Pons (tissue), 1 donor: ENCODE data around the gene CACNA2D3.

ENCODE experiments used
- DNase-seq: peaks from one replicate; pipeline ENCODE4 v3.0.0-alpha.2; 2016; ENCODE audit warnings: low spot score

The CACNA2D3 gene

GRCh38 chr3:54274607-54275006 is 152.3 kb downstream of the CACNA2D3 start:
- no peak for DNase-seq

DNA sequence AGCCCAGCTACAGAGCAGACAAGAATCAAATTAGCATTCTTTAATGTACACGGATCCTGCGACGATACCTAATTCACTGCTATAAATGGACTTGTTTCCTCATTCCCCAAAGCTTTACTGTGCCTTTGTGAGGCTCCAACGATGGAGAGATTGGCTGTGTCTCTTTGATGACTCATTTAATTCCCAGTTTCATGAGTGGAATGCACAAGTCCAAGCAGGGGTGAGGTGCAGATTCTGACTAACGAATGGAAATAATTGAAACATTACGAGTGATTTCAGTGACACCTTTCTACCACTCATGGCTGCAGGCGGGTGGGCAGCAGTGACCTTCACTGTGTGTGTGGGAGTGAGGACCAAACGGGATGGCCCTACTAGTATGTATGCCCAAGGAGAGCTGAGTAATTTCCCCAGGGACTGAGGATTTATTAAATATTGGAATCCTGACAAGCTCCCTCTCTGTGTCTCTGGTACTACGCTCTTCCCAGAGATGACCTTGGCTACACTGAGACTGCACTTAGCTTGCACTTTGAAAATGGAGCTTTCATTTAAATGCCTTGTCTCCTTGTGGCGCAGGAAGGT is 156.7 kb downstream of the CACNA2D3 start:
- DNase-seq = no peak

- no peak for DNase-seq
These were observed 161.1 kb downstream of the CACNA2D3 start for GRCh38 chr3:54283470-54283869.

GRCh38 chr3:54294214-54294613 is 171.9 kb downstream of the CACNA2D3 start:
- no peak for DNase-seq

DNA sequence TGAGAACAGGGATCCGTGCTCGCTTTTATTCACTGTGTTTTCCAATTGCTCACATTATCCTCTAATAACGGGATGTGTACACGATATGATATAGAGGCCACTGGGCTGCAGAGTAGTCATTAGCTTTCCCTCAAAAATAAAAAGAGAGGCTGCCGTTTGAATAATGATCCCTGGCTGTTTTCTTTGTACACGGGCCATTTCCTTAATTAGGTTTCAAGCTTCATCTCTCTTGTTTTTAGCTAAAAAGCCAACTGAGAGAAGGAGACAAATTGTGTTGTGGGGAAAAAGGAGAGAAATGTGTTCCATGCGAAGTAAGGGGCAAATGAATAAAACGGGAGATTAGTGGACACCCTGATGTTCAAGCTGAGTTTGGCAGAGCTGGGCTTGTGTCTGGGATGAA is 174.2 kb downstream of the CACNA2D3 start:
- no peak for DNase-seq

DNA sequence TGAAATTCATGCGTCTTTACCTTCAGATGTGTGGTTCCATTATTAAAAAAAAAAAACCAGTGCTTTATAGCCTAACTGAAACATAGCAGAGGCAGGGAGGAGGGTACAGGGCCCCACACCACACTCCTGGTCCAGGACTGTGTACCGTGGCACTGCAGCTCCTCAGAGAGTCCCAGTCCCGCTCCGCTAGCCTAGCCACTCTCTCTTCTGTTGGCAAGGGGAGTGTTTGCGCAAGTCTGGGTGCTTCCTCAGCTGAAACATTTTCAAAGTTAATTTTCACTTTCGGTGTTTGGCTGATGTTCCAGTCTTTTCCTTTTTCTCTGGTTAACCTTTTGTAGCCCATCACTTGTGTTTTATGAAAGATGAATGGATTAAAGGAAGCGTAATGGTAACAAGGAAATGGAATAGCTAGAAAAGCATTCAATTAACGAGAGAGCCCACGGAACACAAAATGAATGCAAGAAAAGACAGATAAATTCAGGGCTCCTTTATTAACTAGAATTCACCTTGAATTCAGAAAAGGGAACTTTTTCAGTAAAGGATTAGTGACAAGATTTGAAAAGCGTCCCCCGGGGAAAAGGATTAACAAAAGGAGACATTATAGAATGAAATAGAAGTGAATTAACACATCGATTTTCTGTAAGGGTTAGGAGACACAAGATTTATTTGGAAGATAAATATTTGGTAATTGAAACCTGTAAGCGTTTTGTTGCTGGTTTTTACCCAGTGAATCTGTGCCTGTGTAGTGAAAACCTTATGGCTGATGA is 177.0 kb downstream of the CACNA2D3 start:
- no peak for DNase-seq

DNA sequence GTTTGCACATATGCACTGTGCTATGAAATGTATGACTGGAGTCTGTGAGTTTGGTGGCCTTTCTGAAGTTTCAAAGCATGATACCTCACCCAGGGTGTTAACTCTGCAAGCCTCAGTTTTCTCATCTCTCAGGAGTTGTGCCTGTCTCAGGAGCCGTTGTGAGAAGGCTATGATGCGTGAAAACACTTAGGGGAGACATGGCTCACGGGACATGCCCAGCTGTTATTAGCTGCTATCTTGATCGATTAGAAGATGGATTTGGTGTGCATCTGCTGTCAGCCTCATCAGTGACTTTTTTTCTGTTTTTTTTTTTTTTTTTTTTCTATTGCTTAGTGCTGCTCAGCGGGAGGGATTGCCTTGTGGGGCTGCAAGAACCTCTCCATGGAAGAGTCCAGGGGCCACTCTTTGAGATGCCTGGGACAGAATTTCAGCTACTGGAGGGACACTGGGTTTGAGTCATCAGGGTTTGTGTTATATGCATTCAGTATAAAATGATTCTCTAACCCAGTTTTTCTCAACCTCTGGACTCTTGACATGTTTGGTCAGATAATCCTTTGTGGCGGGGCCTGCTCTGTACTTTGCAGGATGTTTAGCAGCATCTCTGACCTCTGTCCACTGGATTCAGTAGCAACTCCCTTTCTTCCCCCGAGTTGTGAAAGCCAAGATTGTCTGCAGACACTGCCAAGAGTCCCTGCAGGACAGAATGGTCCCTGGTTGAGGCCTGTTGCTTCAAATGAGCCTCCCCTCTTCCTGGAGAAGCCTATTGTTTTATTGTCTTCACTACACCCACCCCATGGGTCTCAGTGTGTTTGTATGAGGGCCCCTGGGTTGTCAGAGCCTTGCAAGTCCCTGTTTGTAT is 181.4 kb downstream of the CACNA2D3 start:
- no peak for DNase-seq

- DNase-seq = no peak
These were observed 182.5 kb downstream of the CACNA2D3 start for GRCh38 chr3:54304877-54305276.

DNA sequence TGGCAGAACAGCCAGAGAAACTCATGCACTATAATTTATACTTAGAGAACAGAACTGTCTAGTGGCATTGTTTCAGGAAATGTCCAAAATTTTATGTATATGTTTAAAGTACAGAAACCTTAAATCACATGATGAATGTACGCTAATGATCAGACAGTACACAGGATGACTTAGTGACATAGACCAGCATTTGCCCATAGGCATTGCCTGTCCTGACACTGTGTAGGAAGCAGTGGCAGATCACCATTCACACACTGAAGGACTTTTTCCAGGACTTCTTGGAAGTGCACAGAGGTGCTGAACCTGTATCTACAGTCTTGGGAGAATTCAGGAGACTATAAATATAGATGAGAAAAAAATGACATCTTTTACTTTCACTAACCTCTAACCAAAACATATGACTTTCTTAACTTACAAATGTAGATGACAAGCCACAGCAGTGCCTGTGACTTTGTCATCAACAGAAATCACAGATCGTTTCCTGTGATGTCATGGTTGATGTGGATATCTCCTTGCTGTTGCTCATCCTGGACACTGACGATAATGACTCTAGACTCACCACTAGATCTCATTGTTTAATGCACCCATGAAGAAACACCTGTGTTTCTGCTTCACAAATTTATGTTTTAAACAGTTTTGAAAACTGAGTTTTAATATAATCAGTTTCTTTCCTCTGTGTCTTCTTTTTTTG is 183.2 kb downstream of the CACNA2D3 start:
- no peak for DNase-seq

GRCh38 chr3:54307566-54308180 is 185.3 kb downstream of the CACNA2D3 start:
- no peak for DNase-seq

GRCh38 chr3:54309601-54310000 is 187.2 kb downstream of the CACNA2D3 start:
- no peak for DNase-seq

GRCh38 chr3:54311211-54311747 is 188.9 kb downstream of the CACNA2D3 start:
- DNase-seq = no peak

DNA sequence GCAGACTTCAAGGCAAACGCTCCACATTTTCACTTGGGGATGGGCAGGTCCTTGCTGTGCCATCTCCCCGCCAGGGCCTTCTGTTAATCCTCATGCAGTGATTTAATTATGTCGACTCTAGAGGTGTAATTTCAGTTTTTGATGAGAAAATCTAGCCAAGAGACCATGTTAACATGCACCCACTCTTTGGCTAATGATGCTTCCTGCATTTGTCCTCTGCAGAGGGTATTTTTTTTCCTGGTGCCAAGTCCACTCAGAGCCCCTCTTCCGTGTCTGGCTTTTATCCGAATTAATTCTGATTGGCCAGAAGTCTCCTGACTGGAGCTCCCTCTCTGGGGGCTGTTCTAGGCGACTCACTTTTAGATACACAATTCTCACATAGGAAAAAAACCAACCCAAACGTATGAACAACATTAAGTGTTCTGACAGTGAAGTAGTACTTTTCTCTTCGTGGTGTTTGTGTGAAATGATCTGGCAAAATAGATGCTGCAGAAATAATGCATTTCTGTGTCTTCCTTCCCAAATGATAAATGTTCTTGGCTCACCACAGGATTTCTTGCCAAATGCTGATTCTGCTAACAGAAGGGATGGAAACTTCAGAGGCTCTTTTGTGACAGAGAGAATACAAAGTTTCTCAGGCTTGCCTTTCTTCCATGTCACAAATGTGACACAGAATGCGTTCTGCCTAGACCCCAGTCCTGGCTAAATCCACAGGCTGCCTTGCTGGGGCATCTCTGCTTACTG is 190.0 kb downstream of the CACNA2D3 start:
- DNase-seq = no peak

GRCh38 chr3:54313418-54313817 is 191.1 kb downstream of the CACNA2D3 start:
- no peak for DNase-seq

DNA sequence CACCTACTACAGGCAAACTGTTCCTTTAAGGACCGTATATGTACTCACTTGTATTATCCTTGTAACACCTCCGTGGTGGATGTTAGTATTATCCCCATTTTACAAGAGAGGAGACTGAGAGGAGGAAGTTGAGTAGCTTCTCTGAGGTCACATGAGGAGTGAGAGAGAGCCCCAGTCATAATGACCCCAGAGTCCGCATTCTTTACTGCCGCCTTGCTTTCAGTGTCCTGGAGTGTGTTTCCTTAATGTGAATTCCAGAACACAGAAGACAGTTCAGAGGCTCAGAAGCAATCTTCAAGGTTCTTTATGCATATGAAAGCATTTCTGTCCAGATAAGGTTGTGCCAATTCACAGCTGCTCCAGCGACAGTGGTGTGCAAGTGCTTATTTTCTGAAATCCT is 199.2 kb downstream of the CACNA2D3 start:
- no peak for DNase-seq

DNA sequence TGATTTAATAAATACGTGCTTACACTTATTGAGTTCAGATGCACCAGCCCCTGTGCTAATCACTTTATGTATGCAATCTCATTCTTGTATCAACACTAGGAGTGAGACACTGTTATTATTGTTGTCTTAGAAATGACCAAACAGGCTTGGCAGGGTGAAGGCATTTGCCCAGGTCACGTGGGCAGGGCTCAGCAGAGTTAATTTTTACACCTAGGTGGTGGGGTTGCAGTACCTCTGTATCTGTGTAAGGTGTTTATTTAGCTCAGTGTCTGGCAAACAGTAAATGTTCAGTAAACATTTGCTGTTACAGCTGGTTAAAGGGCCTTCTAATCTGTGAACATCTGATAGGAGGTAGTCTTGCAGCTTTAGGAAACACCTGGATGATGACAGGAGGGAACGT is 200.0 kb downstream of the CACNA2D3 start:
- DNase-seq = no peak

GRCh38 chr3:54324103-54324502 is 201.8 kb downstream of the CACNA2D3 start:
- no peak for DNase-seq

DNA sequence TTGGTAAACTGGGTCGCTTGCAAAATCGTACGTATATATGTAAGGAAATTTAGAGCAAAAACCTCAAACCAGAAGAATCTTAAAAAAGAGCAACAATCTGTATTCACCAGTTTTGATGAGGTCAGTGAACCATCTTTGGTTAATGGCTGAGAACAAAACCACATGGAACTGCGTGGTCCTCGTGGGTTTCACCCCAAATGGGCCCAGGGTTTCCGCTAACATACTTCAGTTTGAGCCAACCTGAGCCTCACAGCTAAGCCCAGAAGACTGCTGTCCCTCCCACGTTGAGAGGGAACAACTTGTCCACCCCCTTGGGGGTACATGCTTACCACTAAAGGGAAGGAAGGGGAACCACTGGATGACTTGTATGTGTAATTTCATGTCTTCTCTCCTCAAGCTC is 204.6 kb downstream of the CACNA2D3 start:
- no peak for DNase-seq

DNA sequence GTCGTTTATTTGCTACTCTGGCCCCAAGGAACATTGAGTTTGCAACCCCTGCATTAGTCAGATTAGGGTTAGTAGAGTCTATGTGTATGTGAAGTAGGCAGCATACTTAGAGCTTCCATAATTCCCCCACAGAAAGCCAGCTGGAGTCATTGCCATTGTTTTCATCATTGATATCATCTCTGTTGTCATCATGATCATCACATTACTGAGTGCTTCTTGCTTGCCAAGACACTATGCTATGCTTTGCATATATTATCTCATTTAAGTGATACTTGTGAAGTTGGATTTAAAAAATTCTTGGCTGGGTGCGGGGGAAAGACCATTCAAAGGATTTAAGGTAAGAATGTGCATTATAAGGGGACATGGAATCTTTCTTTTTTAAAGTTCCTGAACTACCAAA is 209.0 kb downstream of the CACNA2D3 start:
- DNase-seq = no peak

- DNase-seq = no peak
These were observed 215.5 kb downstream of the CACNA2D3 start for GRCh38 chr3:54337846-54338245.

GRCh38 chr3:54339608-54340007 is 217.3 kb downstream of the CACNA2D3 start:
- no peak for DNase-seq
